Measurements from ENCODE around the gene OPN1MW. TPM values are rescaled to one million over a fixed set of nuclear protein-coding genes. Genes with fewer than 3 reads are reported as not detected.
"Not testable (repeated sequence)": the region's sequence is repeated elsewhere in the genome, so short reads cannot be mapped to it uniquely, and the experiment has no call there.

Gene OPN1MW
- total RNA-seq, 4 donors from 2014 or later = not detected

GRCh38 chrX:154140742-154141141 lies 41.7 kb upstream of the OPN1MW start:
- H3K9me3 ChIP-seq = no peaks in the 10 kb centered on the region
- H3K27me3 ChIP-seq = no peaks in the 10 kb centered on the region
- TF ChIP-seq CTCF (IDR thresholded peaks at IDR 0.05) (no peak), POLR2A (IDR thresholded peaks at IDR 0.05) (no peak)
- intact Hi-C loops (cut with DNase I) = no loop called here
- H3K4me3 ChIP-seq (replicated peaks in 1 of 3) = no peak overlapping the region
- no peak overlapping the region for H3K27ac ChIP-seq
- H3K4me1 ChIP-seq = no peaks in the 10 kb centered on the region
- WGBS, 2 donors = 94 to 100% methylated on average over 1 to 5 of the region's 10 CpGs
- no peak for DNase-seq
- H3K36me3 ChIP-seq = no peaks in the 10 kb centered on the region

GRCh38 chrX:154142386-154142785 lies 40.0 kb upstream of the OPN1MW start:
- TF ChIP-seq CTCF (IDR thresholded peaks at IDR 0.05) (no peak), POLR2A (IDR thresholded peaks at IDR 0.05) (no peak)

GRCh38 chrX:154142950-154143745 lies 39.2 kb upstream of the OPN1MW start:
- intact Hi-C loops (cut with DNase I) = no loop called here

More at GRCh38 chrX:154142386-154142785, 40.0 kb upstream of the OPN1MW start:
- Histone ChIP-seq H3K27ac (no peak overlapping the region), H3K27me3 (no peaks in the 10 kb centered on the region), H3K36me3 (no peaks in the 10 kb centered on the region), H3K9me3 (no peaks in the 10 kb centered on the region), H3K4me3 (replicated peaks in 1 of 3) (no peak overlapping the region), H3K4me1 (no peaks in the 10 kb centered on the region)
- 94 to 96% methylated on average over 8 of the region's 8 CpGs for WGBS, 2 donors
- intact Hi-C loops (cut with DNase I) = no loop called here
- DNase-seq = no peak

GRCh38 chrX:154144010-154144409 lies 38.4 kb upstream of the OPN1MW start, which contains the start of gene OPN1LW:
OPN1LW (plus strand) TSS chrX:154144243; CDS start chrX:154144284, 41 bp downstream.
- H3K27me3 ChIP-seq; DNase-seq; H3K9me3 ChIP-seq; intact Hi-C loops (cut with DNase I); H3K4me1 ChIP-seq; H3K4me3 ChIP-seq (replicated peaks in 1 of 3); H3K36me3 ChIP-seq; H3K27ac ChIP-seq: not testable (repeated sequence)
- WGBS, 2 donors = 96 to 100% methylated on average over 4 of the region's 15 CpGs

More at GRCh38 chrX:154142950-154143745, 39.2 kb upstream of the OPN1MW start:
- Histone ChIP-seq H3K27me3 (no peaks in the 10 kb centered on the region), H3K9me3 (no peaks in the 10 kb centered on the region), H3K4me3 (replicated peaks in 1 of 3) (no peak overlapping the region), H3K36me3 (no peaks in the 10 kb centered on the region), H3K27ac (no peak overlapping the region), H3K4me1 (no peaks in the 10 kb centered on the region)
- no peak for TF ChIP-seq POLR2A (IDR thresholded peaks at IDR 0.05)
- WGBS, 2 donors = 82 to 98% methylated on average over 8 to 13 of the region's 23 CpGs
- no peak for DNase-seq

- H3K27me3 ChIP-seq; H3K36me3 ChIP-seq; intact Hi-C loops (cut with DNase I); H3K4me1 ChIP-seq; DNase-seq; H3K9me3 ChIP-seq; H3K27ac ChIP-seq; H3K4me3 ChIP-seq (replicated peaks in 1 of 3): not testable (repeated sequence)
- WGBS, 2 donors = no CpG with 5 or more reads among the region's 6 CpGs
Observed at GRCh38 chrX:154151030-154151429, 31.4 kb upstream of the OPN1MW start.

GRCh38 chrX:154156221-154156620 lies 26.2 kb upstream of the OPN1MW start:
- DNase-seq; H3K4me1 ChIP-seq; H3K4me3 ChIP-seq (replicated peaks in 1 of 3); H3K27me3 ChIP-seq; intact Hi-C loops (cut with DNase I); H3K27ac ChIP-seq; H3K9me3 ChIP-seq; H3K36me3 ChIP-seq: not testable (repeated sequence)
- WGBS, 2 donors = 97 to 100% methylated on average over 2 to 6 of the region's 11 CpGs

- intact Hi-C loops (cut with DNase I); H3K4me1 ChIP-seq; H3K27ac ChIP-seq; H3K27me3 ChIP-seq; H3K9me3 ChIP-seq; DNase-seq; H3K4me3 ChIP-seq (replicated peaks in 1 of 3); H3K36me3 ChIP-seq: not testable (repeated sequence)
- WGBS, 2 donors = no CpG with 5 or more reads among the region's 2 CpGs
Observed at GRCh38 chrX:154157207-154157606, 25.2 kb upstream of the OPN1MW start.

- H3K4me3 ChIP-seq (replicated peaks in 1 of 3); H3K9me3 ChIP-seq; H3K27me3 ChIP-seq; H3K36me3 ChIP-seq; H3K4me1 ChIP-seq; intact Hi-C loops (cut with DNase I); H3K27ac ChIP-seq; DNase-seq: not testable (repeated sequence)
- no CpG with 5 or more reads among the region's 15 CpGs for WGBS, 2 donors
Observed at GRCh38 chrX:154159345-154159744, 23.1 kb upstream of the OPN1MW start.

- H3K4me3 ChIP-seq (replicated peaks in 1 of 3); H3K4me1 ChIP-seq; H3K27ac ChIP-seq; H3K9me3 ChIP-seq; H3K36me3 ChIP-seq; DNase-seq; intact Hi-C loops (cut with DNase I); H3K27me3 ChIP-seq: not testable (repeated sequence)
- no CpG with 5 or more reads among the region's 8 CpGs for WGBS, 2 donors
Observed at GRCh38 chrX:154164902-154165301, 17.5 kb upstream of the OPN1MW start.

- H3K4me1 ChIP-seq; intact Hi-C loops (cut with DNase I); H3K27ac ChIP-seq; H3K4me3 ChIP-seq (replicated peaks in 1 of 3); H3K27me3 ChIP-seq; DNase-seq; H3K36me3 ChIP-seq; H3K9me3 ChIP-seq: not testable (repeated sequence)
- WGBS, 2 donors = no CpG with 5 or more reads among the region's 13 CpGs
Observed at GRCh38 chrX:154168384-154168783, 14.0 kb upstream of the OPN1MW start.

- H3K4me1 ChIP-seq; H3K4me3 ChIP-seq (replicated peaks in 1 of 3); H3K27me3 ChIP-seq; H3K27ac ChIP-seq; DNase-seq; intact Hi-C loops (cut with DNase I); H3K36me3 ChIP-seq; H3K9me3 ChIP-seq: not testable (repeated sequence)
- WGBS, 2 donors = no CpG with 5 or more reads among the region's 11 CpGs
Observed at GRCh38 chrX:154172535-154172943, 9.9 kb upstream of the OPN1MW start.

All from thyroid gland (tissue), 4 donors.